LNCaP clone FGC (cell line): ENCODE results near the gene IGSF8.

ENCODE experiments used
- DNase-seq: peaks from one replicate; pipeline ENCODE4 v3.0.0-alpha.2; 2011; ENCODE audit warnings: low read depth
- H3K4me3 ChIP-seq: 2 replicates; pipeline ENCODE4 v1.5.1; 2011; ENCODE audit warnings: mild to moderate bottlenecking, low read depth, low read length, control low read depth
- CTCF ChIP-seq: IDR thresholded peaks from 2 replicates; pipeline ENCODE4 v1.5.1; 2012; ENCODE audit warnings: mild to moderate bottlenecking; ENCODE audit not compliant: control insufficient read depth, insufficient read depth; ENCODE audit errors: extremely low read depth

IGSF8 gene

GRCh38 chr1:160093624-160094290 lies 4.7 kb downstream of the IGSF8 start:
- no peak for TF ChIP-seq CTCF
- H3K4me3 ChIP-seq: no peak overlapping the region
- DNase-seq: no peak

- no peak for DNase-seq
- no peak overlapping the region for H3K4me3 ChIP-seq
- no peak for TF ChIP-seq CTCF
Measured at GRCh38 chr1:160093069-160093395, 5.4 kb downstream of the IGSF8 start.

DNA sequence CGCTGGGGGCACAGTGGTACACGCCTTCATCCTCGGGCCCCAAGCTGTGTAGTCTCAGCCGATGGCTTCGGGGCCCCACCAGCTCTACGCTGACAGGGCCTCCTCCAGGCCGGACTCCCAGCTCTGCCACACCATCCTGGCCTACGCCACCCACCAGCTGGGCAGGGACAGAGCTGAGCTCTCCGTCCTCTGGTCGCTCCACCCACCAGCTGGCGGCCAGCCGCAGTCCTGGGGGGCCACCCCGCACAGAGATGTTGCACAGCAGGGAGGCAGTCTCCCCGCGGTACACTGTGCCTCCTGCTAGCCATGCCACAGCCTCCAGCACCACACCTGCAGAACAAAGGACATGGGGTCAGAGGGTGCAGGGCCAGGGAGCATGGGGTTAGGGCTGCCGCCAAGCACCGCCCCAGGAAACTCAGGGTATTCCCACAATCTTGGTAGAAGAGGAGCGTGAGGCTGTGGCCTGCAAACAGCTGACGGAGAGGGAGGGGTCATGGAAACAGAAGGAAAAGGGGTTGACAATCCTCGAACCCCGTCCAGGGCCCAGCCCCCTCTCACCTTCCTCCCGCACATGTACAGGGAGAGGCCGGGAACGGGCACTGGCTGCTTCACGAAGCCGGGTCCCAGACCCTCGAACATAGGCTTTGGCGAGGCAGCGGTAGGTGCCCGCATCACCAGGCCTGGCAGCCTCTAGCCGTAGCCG lies 5.9 kb downstream of the IGSF8 start:
- no peak for TF ChIP-seq CTCF
- H3K4me3 ChIP-seq: no peak overlapping the region
- no peak for DNase-seq

GRCh38 chr1:160091666-160092223 lies 6.7 kb downstream of the IGSF8 start:
- no peak for TF ChIP-seq CTCF
- DNase-seq: no peak
- no peak overlapping the region for H3K4me3 ChIP-seq

- DNase-seq: no peak
- TF ChIP-seq CTCF: no peak
- no peak overlapping the region for H3K4me3 ChIP-seq
Measured at GRCh38 chr1:160090760-160091159, 7.7 kb downstream of the IGSF8 start.

DNA sequence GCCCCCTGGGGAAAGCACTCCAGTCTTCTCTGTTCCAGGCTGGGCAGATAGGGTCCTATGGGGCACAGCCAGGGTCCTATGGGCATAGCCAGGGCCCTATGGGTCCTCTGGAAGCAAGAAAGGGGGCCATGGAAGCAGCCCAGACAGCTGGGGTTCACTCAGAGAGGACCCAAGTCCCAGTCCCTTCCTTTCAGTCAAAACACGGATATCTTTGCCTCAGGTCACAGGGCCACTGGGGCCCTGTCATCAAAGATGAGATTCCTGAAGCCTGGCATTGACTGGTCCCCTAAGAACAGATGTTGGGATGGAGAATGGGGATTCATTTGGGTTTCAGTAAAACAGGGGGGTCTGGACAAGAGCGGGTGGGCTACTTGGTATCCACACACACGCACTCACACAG lies 8.5 kb downstream of the IGSF8 start:
- no peak overlapping the region for H3K4me3 ChIP-seq
- TF ChIP-seq CTCF: no peak
- DNase-seq: no peak
